Measurements from ENCODE around the gene LDB3. TPM values are rescaled to one million over a fixed set of nuclear protein-coding genes. Genes with fewer than 3 reads are reported as not detected.

LDB3 gene
- total and polyA plus RNA-seq, 9 of the 15 experiments (the other 6 are each of a cell fraction or from before 2014, with no cell fraction given): 0.03 TPM; not detected in 8

- no peak for TF ChIP-seq E2F8 (IDR thresholded peaks at IDR 0.05; ENCODE audit: low read depth, partially characterized antibody)
- no peak for TF ChIP-seq XRCC3 (IDR thresholded peaks at IDR 0.05)
- TF ChIP-seq NR2C2 (CRISPR knock-in tag; IDR thresholded peaks at IDR 0.05): no peak
- peak; percentile 22; the same call in 1 of the 2 replicates for TF ChIP-seq NR2C2 (tag; IDR thresholded peaks at IDR 0.05)
- no peak for TF ChIP-seq FOXK2 (conservative IDR thresholded peaks at IDR 0.05 in 1 of 2, IDR thresholded peaks at IDR 0.05 in 1 of 2; ENCODE audit: low read depth in 2 of 2)
- no peak for TF ChIP-seq HDAC2 (IDR thresholded peaks at IDR 0.05)
- TF ChIP-seq MXI1 (IDR thresholded peaks at IDR 0.05; ENCODE audit: low read depth, low read length): no peak
- TF ChIP-seq ZNF318 (IDR thresholded peaks at IDR 0.05; ENCODE audit: borderline replicate concordance in 1 of 2, low read depth in 1 of 2): no peak
- TF ChIP-seq ZNF589 (CRISPR knock-in tag; IDR thresholded peaks at IDR 0.05; ENCODE audit: low read depth): no peak
- TF ChIP-seq CBX1 (IDR thresholded peaks at IDR 0.05; ENCODE audit: low read depth): no peak
- TF ChIP-seq BACH1 (tag; IDR thresholded peaks at IDR 0.05): no peak
- 0 out of 2 replicates have a peak, but pooled peaks have one; percentile 34 for TF ChIP-seq BHLHE40 (IDR thresholded peaks at IDR 0.05; ENCODE audit: low read length)
- no peak for TF ChIP-seq MEF2A (IDR thresholded peaks at IDR 0.05; ENCODE audit: control insufficient read depth, low read depth, low read length)
- TF ChIP-seq GATAD2B (IDR thresholded peaks at IDR 0.05; ENCODE audit: borderline replicate concordance): peak; percentile 10; the same call in 1 of the 2 replicates
These were observed 42.7 kb downstream of the LDB3 start (continued) for GRCh38 chr10:86710987-86711512.
